Heart right ventricle (tissue), 16 donors: ENCODE data around the gene ZNF784. TPM values are rescaled to one million over a fixed set of nuclear protein-coding genes. Genes with fewer than 3 reads are reported as not detected.
"Not testable (repeated sequence)": the region's sequence is repeated elsewhere in the genome, so short reads cannot be mapped to it uniquely, and the experiment has no call there.

Source experiments
- ATAC-seq, 8 donors: fragments of 200-7000 bp; cut with Tn5 transposase; one replicate each; pipeline ENCODE4 v1.9.1; 2020; ENCODE audit warnings: mild to moderate bottlenecking in 8 of 8, moderate library complexity in 8 of 8, moderate number of reproducible peaks in 1 of 8
- DNase-seq, 2 donors: peaks; one replicate each; pipeline ENCODE4 v3.0.0-alpha.2; 2020
- H3K27ac ChIP-seq, 10 donors: fragments of 200-600 bp; sonication (generic) in 2 of 10; one replicate each; pipeline versions ENCODE4 v1.5.0 to v1.8.0; 2020 to 2022; ENCODE audit warnings: mild to moderate bottlenecking in 3 of 10
- H3K27me3 ChIP-seq, 7 donors: fragments of 200-600 bp; one replicate each; pipeline ENCODE4 v1.8.0; 2021 to 2022; ENCODE audit warnings: mild to moderate bottlenecking in 2 of 7
- H3K36me3 ChIP-seq, 9 donors: fragments of 200-600 bp; sonication (generic) in 1 of 9; one replicate each; pipeline versions ENCODE4 v1.5.0 to v1.8.0; 2020 to 2022; ENCODE audit warnings: mild to moderate bottlenecking in 2 of 9
- H3K4me1 ChIP-seq, 9 donors: fragments of 200-600 bp; sonication (generic) in 1 of 9; one replicate each; pipeline versions ENCODE4 v1.5.0 to v1.8.0; 2020 to 2022; ENCODE audit warnings: mild to moderate bottlenecking in 4 of 9
- H3K4me3 ChIP-seq, 10 donors: fragments of 200-600 bp; sonication (generic) in 2 of 10; one replicate each; pipeline versions ENCODE4 v1.5.0 to v1.8.0; 2020 to 2022; ENCODE audit warnings: mild to moderate bottlenecking in 7 of 10, moderate library complexity in 2 of 10
- H3K9me3 ChIP-seq, 11 donors: fragments of 200-600 bp in 10 of 11; sonication (generic) in 2 of 11; one replicate each; pipeline versions ENCODE4 v1.5.0 to v1.8.0; 2013 to 2022; ENCODE audit warnings: mild to moderate bottlenecking in 2 of 11, control low read depth in 1 of 11, moderate library complexity in 1 of 11
- CTCF ChIP-seq, 9 donors: fragments of 200-600 bp; sonication (generic) in 2 of 9; IDR thresholded peaks; one replicate each; pipeline versions ENCODE4 v1.5.0 to v1.8.0; 2021 to 2022; ENCODE audit warnings: antibody characterized with exemption in 9 of 9, mild to moderate bottlenecking in 5 of 9, moderate library complexity in 1 of 9
- WGBS, 2 donors: extraction: QIAGEN DNeasy Blood & Tissue Kit; methylation state at CpG; one replicate each; pipeline ENCODE4 v1.1.7; 2013; ENCODE audit warnings: inconsistent platforms in 1 of 2; 5-methylcytosine and 5-hydroxymethylcytosine counted together
- intact Hi-C, 10 donors: fragments of 100-400 bp; cut with DNase I; formaldehyde crosslinking; loops; one replicate each; pipeline versions ENCODE4 v1.11.1 to v1.14.2; 2022
- polyA plus RNA-seq, 2 donors: library from polyadenylated mRNA; stranded (reverse); fragments of 200-250 nt; gene quantifications; one replicate each; pipeline ENCODE4 v1.2.3, GENCODE V29; 2013
- total RNA-seq, 10 donors: library from RNA; stranded (reverse); fragmentation: NEBNext Ultra II Directional in 3 of 10; extraction: Animal tissue kit (Norgen Biotek cat#: 25700) in 3 of 10; gene quantifications; one replicate each; pipeline versions ENCODE4 v1.2.1 to v1.2.4, GENCODE V29; 2021 to 2023
- donor health status: Arrhythmogenic right ventricular cardiomyopathy.
- donor health status: ischemic (EF 13 %, LVEDD 7.1; RV severe dilation, severe dysfunction).
- donor health status: healthy with polysubstance abuse.
- donor health status: DM: no; HTN: yes; CAD: no.
- donor health status: DM: no; HTN: no; CAD: no.
- donor health status: ischemic (EF 25% LVEDD 6.9; RV normal size, moderate dysfunction).
- donor health status: ischemic (EF 25% LVEDD 5.7; RV mildly dilated, moderate dysfunction).
- donor health status: healthy.
- donor health status: DM: yes; HTN: yes; CAD: no.
- donor health status: Ischemic cardiomyopathy.
- donor health status: ischemic (EF 35%, LVEDD 5.7; RV mildly dilated, moderate dysfunction).
- donor health status: nonischemic (EF 11% LVEDD 7.7; RV severe dilation, severe dysfunction).
- donor health status: DM: yes; HTN: yes; CAD: no.
- donor health status: PGD.
- donor health status: ischemic (EF 29% LVEDD 5.4; RV normal size, mild dysfunction).
- donor health status: nonischemic (EF 23%, LVEDD 6.1; RV moderate dilation, normal function).

Gene ZNF784
- total and polyA plus RNA-seq, 12 donors, result 6.4 to 16.4 (median 11.8) TPM

DNA sequence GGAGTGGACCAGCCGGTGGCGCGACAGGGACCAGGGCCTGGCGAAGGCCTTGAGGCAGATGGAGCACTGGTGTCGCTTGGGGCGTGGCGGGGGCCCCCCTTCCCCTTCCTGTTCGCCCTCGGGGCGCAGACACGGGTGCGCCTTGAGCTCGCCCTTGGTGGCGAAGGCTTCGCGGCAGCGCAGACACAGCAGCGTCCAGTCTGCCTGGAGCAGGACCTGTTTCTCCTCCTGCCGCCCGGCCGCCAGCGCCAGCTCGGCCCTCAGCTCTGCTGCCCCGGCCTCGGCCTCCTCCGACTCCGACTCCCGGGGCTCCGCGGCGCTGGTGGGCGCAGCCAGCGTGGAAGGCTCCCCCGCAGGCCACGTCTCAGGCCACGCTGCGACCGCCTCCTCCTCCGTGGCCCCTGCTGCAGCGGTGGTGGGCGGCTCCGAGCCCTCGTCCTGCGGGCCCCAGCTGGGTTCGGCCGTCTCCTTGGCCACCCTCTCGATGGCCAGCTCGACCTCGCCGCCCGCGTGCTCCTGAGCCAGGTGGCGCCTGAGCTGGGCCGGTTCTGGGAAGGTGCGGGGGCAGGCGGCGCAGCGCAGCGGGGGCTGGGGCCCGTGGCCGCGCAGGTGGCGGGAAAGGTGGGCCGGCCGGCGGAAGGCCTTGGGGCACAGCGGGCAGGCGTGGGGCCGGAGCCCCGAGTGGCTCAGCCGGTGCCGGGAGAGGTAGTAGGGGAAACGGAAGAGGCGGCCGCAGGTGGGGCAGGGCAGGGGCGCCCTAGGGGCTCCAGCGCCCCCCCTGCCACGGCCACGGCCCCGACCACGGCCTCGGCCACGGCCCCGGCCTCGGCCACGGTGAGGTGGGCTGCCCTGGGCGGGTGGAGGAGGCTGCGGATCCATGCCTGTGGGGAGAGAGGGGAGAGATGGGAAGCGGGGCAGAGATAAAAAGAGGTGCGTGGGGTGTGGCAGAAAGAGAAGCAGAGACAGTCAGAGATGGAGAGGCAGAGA lies 45.3 kb downstream of the ZNF784 start:
- H3K4me1 ChIP-seq, result peaks cover 0 to 18% (median 12%) of the 10 kb centered on the region in 9 donors
- WGBS, 2 donors, result 94% methylated on average over 76 to 90 of the region's 90 CpGs
- DNase-seq (no peak), ATAC-seq (no peak)
- peak overlapping the region in 5 of 10 donors; percentile 94 to 99 (median 98) for H3K27ac ChIP-seq
- no peaks in the 10 kb centered on the region for H3K9me3 ChIP-seq
- H3K4me3 ChIP-seq, result peak overlapping the region in 8 of 10 donors; percentile 84 to 100 (median 94)
- H3K36me3 ChIP-seq, result peaks cover 0 to 24% (median 7%) of the 10 kb centered on the region in 9 donors
- TF ChIP-seq CTCF (IDR thresholded peaks at IDR 0.05), result no peak
- intact Hi-C loops, result no loop called here
- H3K27me3 ChIP-seq, result no peaks in the 10 kb centered on the region

GRCh38 chr19:55578031-55578760 lies 46.2 kb downstream of the ZNF784 start:
- TF ChIP-seq CTCF (IDR thresholded peaks at IDR 0.05), result no peak
- ATAC-seq (no peak), DNase-seq (no peak)
- intact Hi-C loops, result no loop called here
- peaks cover 0 to 24% (median 7%) of the 10 kb centered on the region in 9 donors for H3K36me3 ChIP-seq
- no peak overlapping the region for H3K4me3 ChIP-seq
- H3K9me3 ChIP-seq, result no peaks in the 10 kb centered on the region
- WGBS, 2 donors, result 95 to 96% methylated on average over 57 to 83 of the region's 83 CpGs
- no peak overlapping the region for H3K27ac ChIP-seq
- no peaks in the 10 kb centered on the region for H3K27me3 ChIP-seq
- H3K4me1 ChIP-seq, result peaks cover 0 to 18% (median 12%) of the 10 kb centered on the region in 9 donors

GRCh38 chr19:55576746-55577145 lies 47.6 kb downstream of the ZNF784 start:
- no peak for TF ChIP-seq CTCF (IDR thresholded peaks at IDR 0.05)
- intact Hi-C loops, result no loop called here
- Histone ChIP-seq H3K27me3 (no peaks in the 10 kb centered on the region), H3K9me3 (no peaks in the 10 kb centered on the region), H3K4me3 (no peak overlapping the region), H3K36me3 (peaks cover 0 to 24% (median 7%) of the 10 kb centered on the region in 9 donors), H3K4me1 (peaks cover 0 to 14% (median 8%) of the 10 kb centered on the region in 9 donors), H3K27ac (no peak overlapping the region)
- no peak for DNase-seq
- no peak for ATAC-seq
- 94 to 95% methylated on average over 5 of the region's 5 CpGs for WGBS, 2 donors

DNA sequence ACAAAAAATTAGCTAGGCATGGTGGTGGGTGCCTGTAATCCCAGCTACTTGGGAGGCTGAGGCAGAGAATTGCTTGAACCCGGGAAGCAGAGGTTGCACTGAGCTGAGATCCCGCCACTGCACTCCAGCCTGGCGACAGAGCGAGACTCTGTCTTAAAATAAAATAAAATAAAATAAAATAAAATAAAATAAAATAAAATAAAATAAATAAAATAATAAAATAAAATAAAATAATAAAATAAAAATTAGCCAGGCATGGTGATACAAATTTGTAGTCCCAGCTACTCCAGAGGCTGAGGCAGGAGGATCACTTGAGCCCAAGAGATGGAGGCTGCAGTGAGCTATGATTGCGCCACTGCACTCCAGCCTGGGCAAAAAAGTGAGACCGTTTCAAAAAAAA lies 50.4 kb downstream of the ZNF784 start:
- H3K27ac ChIP-seq, ATAC-seq, H3K9me3 ChIP-seq, intact Hi-C loops, DNase-seq, H3K27me3 ChIP-seq, H3K4me1 ChIP-seq, H3K4me3 ChIP-seq: not testable (repeated sequence)
- H3K36me3 ChIP-seq, result peaks cover 0 to 23% (median 7%) of the 10 kb centered on the region in 9 donors
- 94 to 97% methylated on average over 6 of the region's 6 CpGs for WGBS, 2 donors

Other genes with a start within 250 kb of the ZNF784 start
- not detected for gene TMEM190, start 247.7 kb downstream of the ZNF784 start, total RNA-seq
- gene TMEM190, start 247.7 kb downstream of the ZNF784 start, polyA plus RNA-seq, result not detected
- gene TMEM238, start 240.3 kb downstream of the ZNF784 start, total RNA-seq, result 1 to 10 TPM in 2 of 10 donors, under 1 TPM in 6, not detected in 2; 0.25 to 1.3 (median 0.49) TPM
- under 1 TPM in 1 of 2 donors, not detected in 1; 0.06 TPM for gene TMEM238, start 240.3 kb downstream of the ZNF784 start, polyA plus RNA-seq
- 1,000 to 10,000 TPM in 1 of 10 donors, 100 to 1,000 TPM in 9; 473 to 1,031 (median 577) TPM for gene RPL28, start 238.6 kb downstream of the ZNF784 start, total RNA-seq
- gene RPL28, start 238.6 kb downstream of the ZNF784 start, polyA plus RNA-seq, result 1,000 to 10,000 TPM in 1 of 2 donors, 100 to 1,000 TPM in 1; 776 to 1,617 TPM
- gene UBE2S, start 216.8 kb downstream of the ZNF784 start, total RNA-seq, result 10 to 100 TPM; 25.0 to 42.1 (median 30.7) TPM
- 10 to 100 TPM in 1 of 2 donors, 1 to 10 TPM in 1; 8.0 to 25.5 TPM for gene UBE2S, start 216.8 kb downstream of the ZNF784 start, polyA plus RNA-seq
- not detected for gene SHISA7, start 181.3 kb downstream of the ZNF784 start, total RNA-seq
- under 1 TPM in 1 of 2 donors, not detected in 1; under 0.01 TPM for gene SHISA7, start 181.3 kb downstream of the ZNF784 start, polyA plus RNA-seq
- gene ISOC2, start 162.9 kb downstream of the ZNF784 start, total RNA-seq, result 10 to 100 TPM; 42.5 to 69.8 (median 48.3) TPM
- gene ISOC2, start 162.9 kb downstream of the ZNF784 start, polyA plus RNA-seq, result 100 to 1,000 TPM in 1 of 2 donors, 10 to 100 TPM in 1; 88.7 to 117 TPM
- gene C19orf85, start 159.8 kb downstream of the ZNF784 start, total RNA-seq, result not detected
- gene C19orf85, start 159.8 kb downstream of the ZNF784 start, polyA plus RNA-seq, result not detected
- gene ZNF628, start 147.9 kb downstream of the ZNF784 start, total RNA-seq, result 1 to 10 TPM; 2.5 to 7.8 (median 4.3) TPM
- gene ZNF628, start 147.9 kb downstream of the ZNF784 start, polyA plus RNA-seq, result 1 to 10 TPM; 4.9 to 7.5 TPM
- gene NAT14, start 139.4 kb downstream of the ZNF784 start, total RNA-seq, result 1 to 10 TPM; 5.8 to 9.9 (median 6.8) TPM
- 10 to 100 TPM in 1 of 2 donors, 1 to 10 TPM in 1; 9.0 to 16.4 TPM for gene NAT14, start 139.4 kb downstream of the ZNF784 start, polyA plus RNA-seq
- gene SSC5D, start 136.1 kb downstream of the ZNF784 start, total RNA-seq, result 1 to 10 TPM; 2.0 to 6.5 (median 4.0) TPM
- 1 to 10 TPM in 1 of 2 donors, under 1 TPM in 1; 0.72 to 2.8 TPM for gene SSC5D, start 136.1 kb downstream of the ZNF784 start, polyA plus RNA-seq
- gene SBK2, start 87.4 kb downstream of the ZNF784 start, total RNA-seq, result 10 to 100 TPM in 1 of 10 donors, 1 to 10 TPM in 9; 1.1 to 14.1 (median 2.0) TPM
- gene SBK2, start 87.4 kb downstream of the ZNF784 start, polyA plus RNA-seq, result 1 to 10 TPM in 1 of 2 donors, under 1 TPM in 1; 0.39 to 9.4 TPM
- gene SBK3, start 79.0 kb downstream of the ZNF784 start, total RNA-seq, result 10 to 100 TPM in 4 of 10 donors, 1 to 10 TPM in 6; 2.0 to 33.3 (median 7.3) TPM
- gene SBK3, start 79.0 kb downstream of the ZNF784 start, polyA plus RNA-seq, result 10 to 100 TPM in 1 of 2 donors, 1 to 10 TPM in 1; 3.2 to 11.3 TPM
- gene ZNF579, start 43.7 kb downstream of the ZNF784 start, total RNA-seq, result 10 to 100 TPM in 4 of 10 donors, 1 to 10 TPM in 6; 7.1 to 16.9 (median 9.6) TPM
- gene ZNF579, start 43.7 kb downstream of the ZNF784 start, polyA plus RNA-seq, result 10 to 100 TPM; 13.1 to 23.8 TPM
- gene FIZ1, start 25.0 kb downstream of the ZNF784 start, total RNA-seq, result 10 to 100 TPM; 11.6 to 18.8 (median 13.5) TPM
- gene FIZ1, start 25.0 kb downstream of the ZNF784 start, polyA plus RNA-seq, result 10 to 100 TPM in 1 of 2 donors, 1 to 10 TPM in 1; 9.3 to 16.5 TPM
- gene ZNF524, start 24.3 kb downstream of the ZNF784 start, total RNA-seq, result 10 to 100 TPM in 8 of 10 donors, 1 to 10 TPM in 2; 7.9 to 22.0 (median 12.9) TPM
- gene ZNF524, start 24.3 kb downstream of the ZNF784 start, polyA plus RNA-seq, result 10 to 100 TPM; 34.9 to 39.4 TPM
- gene ZNF865, start 18.9 kb downstream of the ZNF784 start, total RNA-seq, result 10 to 100 TPM; 11.8 to 20.0 (median 13.5) TPM
- 10 to 100 TPM; 13.9 to 26.5 TPM for gene ZNF865, start 18.9 kb downstream of the ZNF784 start, polyA plus RNA-seq
- 10 to 100 TPM; 16.6 to 24.9 (median 21.1) TPM for gene ZNF580, start 16.4 kb upstream of the ZNF784 start, total RNA-seq
- 10 to 100 TPM; 16.5 to 29.9 TPM for gene ZNF580, start 16.4 kb upstream of the ZNF784 start, polyA plus RNA-seq
- gene ZNF581, start 19.1 kb upstream of the ZNF784 start, total RNA-seq, result 10 to 100 TPM in 1 of 10 donors, 1 to 10 TPM in 9; 4.0 to 15.6 (median 6.5) TPM
- 10 to 100 TPM in 1 of 2 donors, 1 to 10 TPM in 1; 5.6 to 10.8 TPM for gene ZNF581, start 19.1 kb upstream of the ZNF784 start, polyA plus RNA-seq
- gene CCDC106, start 23.6 kb upstream of the ZNF784 start, total RNA-seq, result 10 to 100 TPM; 12.1 to 20.0 (median 13.3) TPM
- 10 to 100 TPM; 15.3 to 29.6 TPM for gene CCDC106, start 23.6 kb upstream of the ZNF784 start, polyA plus RNA-seq
- 100 to 1,000 TPM in 1 of 10 donors, 10 to 100 TPM in 9; 64.1 to 100 (median 72.9) TPM for gene U2AF2, start 30.5 kb upstream of the ZNF784 start, total RNA-seq
- 10 to 100 TPM; 75.5 to 90.2 TPM for gene U2AF2, start 30.5 kb upstream of the ZNF784 start, polyA plus RNA-seq
- 100 to 1,000 TPM; 127 to 305 (median 140) TPM for gene EPN1, start 50.7 kb upstream of the ZNF784 start, total RNA-seq
- gene EPN1, start 50.7 kb upstream of the ZNF784 start, polyA plus RNA-seq, result 100 to 1,000 TPM; 134 to 140 TPM
- gene NLRP9, start 113.8 kb upstream of the ZNF784 start, total RNA-seq, result not detected
- gene NLRP9, start 113.8 kb upstream of the ZNF784 start, polyA plus RNA-seq, result not detected
- gene RFPL4A, start 134.5 kb upstream of the ZNF784 start, total RNA-seq, result under 1 TPM in 1 of 10 donors, not detected in 9; 0.30 TPM
- gene RFPL4A, start 134.5 kb upstream of the ZNF784 start, polyA plus RNA-seq, result not detected
- gene RFPL4AL1, start 144.6 kb upstream of the ZNF784 start, total RNA-seq, result not detected
- gene RFPL4AL1, start 144.6 kb upstream of the ZNF784 start, polyA plus RNA-seq, result not detected
- not detected for gene NLRP11, start 207.4 kb upstream of the ZNF784 start, total RNA-seq
- not detected for gene NLRP11, start 207.4 kb upstream of the ZNF784 start, polyA plus RNA-seq
- not detected for gene NLRP4, start 212.0 kb upstream of the ZNF784 start, total RNA-seq
- not detected for gene NLRP4, start 212.0 kb upstream of the ZNF784 start, polyA plus RNA-seq